Thoracic aorta (tissue), 2 donors: ENCODE data around the gene SPI1. TPM values are rescaled to one million over a fixed set of nuclear protein-coding genes. Genes with fewer than 3 reads are reported as not detected.
A peak's percentile ranks its signal among the peaks of the same experiment; 100 is the strongest.

Experiments used
- ATAC-seq: fragments of 150-250 bp; one replicate; pipeline ENCODE4 v1.8.0; 2017; ENCODE audit warnings: low read depth; ENCODE audit not compliant: insufficient number of reproducible peaks, low FRiP score
- DNase-seq: peaks from one replicate; pipeline ENCODE4 v3.0.0-alpha.2; 2020; ENCODE audit warnings: low spot score
- H3K27ac ChIP-seq, 2 donors: fragments of 200-600 bp; sonication (generic); 1 replicate in 1 of 2; 2 replicates in 1 of 2; pipeline ENCODE4 v1.5.1; 2016; ENCODE audit warnings: mild to moderate bottlenecking in 2 of 2, moderate library complexity in 2 of 2
- H3K27me3 ChIP-seq: fragments of 200-600 bp; sonication (generic); replicated peaks from 2 replicates; pipeline ENCODE4 v1.6.0; 2016; ENCODE audit warnings: mild to moderate bottlenecking; ENCODE audit not compliant: insufficient read depth
- H3K36me3 ChIP-seq: fragments of 200-600 bp; sonication (generic); one replicate; pipeline ENCODE4 v1.5.1; 2016
- H3K4me1 ChIP-seq, 2 donors: fragments of 200-600 bp; sonication (generic); 1 replicate in 1 of 2; 2 replicates in 1 of 2; pipeline versions ENCODE4 v1.5.1 to v1.6.0; 2016; ENCODE audit warnings: low read depth in 2 of 2, mild to moderate bottlenecking in 1 of 2; ENCODE audit not compliant: control insufficient read depth in 1 of 2
- H3K4me3 ChIP-seq: fragments of 200-600 bp; sonication (generic); 2 replicates; pipeline ENCODE4 v1.5.1; 2016; ENCODE audit warnings: mild to moderate bottlenecking
- H3K9me3 ChIP-seq: fragments of 200-600 bp; sonication (generic); 2 replicates; pipeline ENCODE4 v1.5.1; 2016
- CTCF ChIP-seq: fragments of 200-600 bp; sonication (generic); IDR thresholded peaks from one replicate; pipeline ENCODE4 v1.5.1; 2019; ENCODE audit warnings: antibody characterized with exemption
- total RNA-seq, 2 donors: library from RNA; depleted of rRNA; stranded (reverse); fragments of >200 nt; gene quantifications; one replicate each; pipeline versions ENCODE4 v1.1.0 to v1.2.3, GENCODE V29; 2016

Gene SPI1
- total RNA-seq, 2 donors from 2014 or later: 35.0 to 44.4 TPM

GRCh38 chr11:47417712-47418111, 39.4 kb upstream of the SPI1 start:
- DNase-seq (no peak), ATAC-seq (no peak)
- Histone ChIP-seq H3K4me1 (peaks cover 18 to 39% of the 10 kb centered on the region in 2 donors), H3K4me3 (no peak overlapping the region), H3K27ac (peak overlapping the region in 1 of 2 donors; percentile 47), H3K36me3 (peaks cover 62% of the 10 kb centered on the region), H3K27me3 (no peaks in the 10 kb centered on the region), H3K9me3 (no peaks in the 10 kb centered on the region)
- no peak for TF ChIP-seq CTCF

GRCh38 chr11:47415949-47416472, 37.7 kb upstream of the SPI1 start:
- Histone ChIP-seq H3K27ac (peak overlapping the region; percentile 85 to 91), H3K27me3 (no peaks in the 10 kb centered on the region), H3K36me3 (peaks cover 62% of the 10 kb centered on the region), H3K9me3 (no peaks in the 10 kb centered on the region), H3K4me3 (peak overlapping the region; percentile 23), H3K4me1 (peaks cover 18 to 44% of the 10 kb centered on the region in 2 donors)
- TF ChIP-seq CTCF: no peak
- DNase-seq (peak; percentile 80), ATAC-seq (peak; percentile 89)

GRCh38 chr11:47415091-47415854, 36.9 kb upstream of the SPI1 start:
- Histone ChIP-seq H3K27ac (peak overlapping the region; percentile 85 to 91), H3K9me3 (no peaks in the 10 kb centered on the region), H3K27me3 (no peaks in the 10 kb centered on the region), H3K4me1 (peaks cover 24 to 52% of the 10 kb centered on the region in 2 donors), H3K4me3 (peak overlapping the region; percentile 23), H3K36me3 (peaks cover 59% of the 10 kb centered on the region)
- no peak for DNase-seq
- TF ChIP-seq CTCF: no peak
- ATAC-seq: no peak

GRCh38 chr11:47414685-47415070, 36.3 kb upstream of the SPI1 start:
- no peak for DNase-seq
- Histone ChIP-seq H3K4me3 (no peak overlapping the region), H3K27ac (peak overlapping the region; percentile 20 to 23), H3K4me1 (peaks cover 30 to 58% of the 10 kb centered on the region in 2 donors), H3K9me3 (no peaks in the 10 kb centered on the region), H3K36me3 (peaks cover 53% of the 10 kb centered on the region), H3K27me3 (no peaks in the 10 kb centered on the region)
- ATAC-seq: no peak
- no peak for TF ChIP-seq CTCF

- DNase-seq: no peak
- no peak overlapping the region for H3K4me3 ChIP-seq
- peaks cover 50% of the 10 kb centered on the region for H3K36me3 ChIP-seq
- H3K27me3 ChIP-seq: no peaks in the 10 kb centered on the region
- TF ChIP-seq CTCF: no peak
- H3K4me1 ChIP-seq: peaks cover 32 to 63% of the 10 kb centered on the region in 2 donors
- H3K27ac ChIP-seq: peak overlapping the region; percentile 20 to 23
- H3K9me3 ChIP-seq: no peaks in the 10 kb centered on the region
- no peak for ATAC-seq
Measured at GRCh38 chr11:47413908-47414684, 35.7 kb upstream of the SPI1 start.
